Prostate gland (tissue), 2 donors: ENCODE measurements around the gene PTPRG. TPM values are rescaled to one million over a fixed set of nuclear protein-coding genes. Genes with fewer than 3 reads are reported as not detected.

Experiments
- DNase-seq: peaks from one replicate; pipeline ENCODE4 v3.0.0-alpha.2; 2019; ENCODE audit warnings: low spot score
- H3K27ac ChIP-seq, 2 donors: fragments of 200-600 bp; sonication (generic); 2 replicates each; pipeline ENCODE4 v1.5.1; 2017 to 2019
- H3K27me3 ChIP-seq: fragments of 200-600 bp; sonication (generic); replicated peaks from 2 replicates; pipeline ENCODE4 v1.5.1; 2019; ENCODE audit not compliant: insufficient read depth
- H3K36me3 ChIP-seq, 2 donors: fragments of 200-600 bp; sonication (generic); 1 replicate in 1 of 2; 2 replicates in 1 of 2; pipeline versions ENCODE4 v1.5.1 to v1.8.1; 2017 to 2019
- H3K4me1 ChIP-seq: fragments of 200-600 bp; sonication (generic); replicated peaks from 2 replicates; pipeline ENCODE4 v1.5.1; 2019
- H3K4me3 ChIP-seq, 2 donors: fragments of 200-600 bp; sonication (generic); 2 replicates each; pipeline ENCODE4 v1.5.1; 2017 to 2019
- H3K9me3 ChIP-seq: fragments of 200-600 bp; sonication (generic); 2 replicates; pipeline ENCODE4 v1.5.1; 2017
- CTCF ChIP-seq, 4 experiments: fragments of 200-600 bp in 2 of 4; fragments of 450-650 bp in 2 of 4; sonication (generic) in 2 of 4; IDR thresholded peaks; 1 replicate in 3 of 4; 2 replicates in 1 of 4; pipeline ENCODE4 v1.5.1; 2016 to 2019; ENCODE audit warnings: antibody characterized with exemption in 4 of 4, mild to moderate bottlenecking in 2 of 4, moderate library complexity in 2 of 4
- POLR2A ChIP-seq: fragments of 450-650 bp; IDR thresholded peaks from one replicate; pipeline ENCODE4 v1.6.1; 2016; ENCODE audit warnings: antibody characterized with exemption, mild to moderate bottlenecking
- POLR2AphosphoS5 ChIP-seq: sonication (generic); formaldehyde crosslinking; IDR thresholded peaks from one replicate; pipeline ENCODE4 v1.6.1; 2017; ENCODE audit warnings: antibody characterized with exemption
- WGBS: methylation state at CpG from one replicate; pipeline ENCODE4 v1.1.5; 2018; 5-methylcytosine and 5-hydroxymethylcytosine counted together
- intact Hi-C: fragments of 100-400 bp; cut with DNase I; formaldehyde crosslinking; loops from one replicate; pipeline ENCODE4 v1.14.2; 2022
- total RNA-seq, 2 donors: library from RNA; depleted of rRNA; stranded (reverse); fragments of >200 nt; gene quantifications; one replicate each; pipeline ENCODE4 v1.1.0, GENCODE V29; 2016

PTPRG gene
- total RNA-seq, 2 donors from 2014 or later: 22.0 to 78.6 TPM

GRCh38 chr3:61855211-61855610 is 293.8 kb downstream of the PTPRG start:
- no peaks in the 10 kb centered on the region for H3K36me3 ChIP-seq
- intact Hi-C loops: no loop called here
- H3K27ac ChIP-seq: no peak overlapping the region
- no peaks in the 10 kb centered on the region for H3K4me1 ChIP-seq
- H3K27me3 ChIP-seq: no peaks in the 10 kb centered on the region
- TF ChIP-seq POLR2A (no peak), POLR2AphosphoS5 (no peak), CTCF (IDR thresholded peaks at IDR 0.05) (no peak)
- H3K4me3 ChIP-seq: no peak overlapping the region
- H3K9me3 ChIP-seq: no peaks in the 10 kb centered on the region
- WGBS: 100% methylated on average over 1 of the region's 1 CpG
- no peak for DNase-seq

GRCh38 chr3:61857297-61857696 is 295.9 kb downstream of the PTPRG start:
- no peak for TF ChIP-seq POLR2AphosphoS5
- TF ChIP-seq POLR2A: no peak
- no peak for TF ChIP-seq CTCF (IDR thresholded peaks at IDR 0.05)
- Histone ChIP-seq H3K4me1 (no peaks in the 10 kb centered on the region), H3K4me3 (no peak overlapping the region), H3K9me3 (no peaks in the 10 kb centered on the region), H3K27ac (no peak overlapping the region), H3K36me3 (no peaks in the 10 kb centered on the region), H3K27me3 (no peaks in the 10 kb centered on the region)
- intact Hi-C loops: loop anchor here (2.0 kb wide), 1 partner anchor 330 kb away; no protein-coding TSS in a partner anchor
- DNase-seq: no peak
- 93% methylated on average over 2 of the region's 2 CpGs for WGBS

GRCh38 chr3:61858054-61858453 is 296.7 kb downstream of the PTPRG start:
- H3K36me3 ChIP-seq: no peaks in the 10 kb centered on the region
- no peak overlapping the region for H3K27ac ChIP-seq
- no peak overlapping the region for H3K4me3 ChIP-seq
- DNase-seq: no peak
- H3K4me1 ChIP-seq: no peaks in the 10 kb centered on the region
- no peaks in the 10 kb centered on the region for H3K9me3 ChIP-seq
- H3K27me3 ChIP-seq: no peaks in the 10 kb centered on the region
- intact Hi-C loops: no loop called here
- TF ChIP-seq POLR2A (no peak), CTCF (IDR thresholded peaks at IDR 0.05) (peak in 2 of 4 experiments; percentile 28 to 51)
- WGBS: 2% methylated on average over 2 of the region's 2 CpGs

- H3K27me3 ChIP-seq: no peaks in the 10 kb centered on the region
- 94% methylated on average over 1 of the region's 1 CpG for WGBS
- H3K9me3 ChIP-seq: no peaks in the 10 kb centered on the region
- no peaks in the 10 kb centered on the region for H3K4me1 ChIP-seq
- TF ChIP-seq POLR2A (no peak), CTCF (IDR thresholded peaks at IDR 0.05) (no peak)
- no peak overlapping the region for H3K4me3 ChIP-seq
- no peak for DNase-seq
- intact Hi-C loops: loop anchor here (5.0 kb wide), 1 partner anchor 299 kb away; the partner anchor contains the start of gene PTPRG
- no peaks in the 10 kb centered on the region for H3K36me3 ChIP-seq
- no peak overlapping the region for H3K27ac ChIP-seq
Observed at GRCh38 chr3:61861410-61861809, 300.0 kb downstream of the PTPRG start.

GRCh38 chr3:61862614-61863289 is 301.4 kb downstream of the PTPRG start:
- TF ChIP-seq CTCF (IDR thresholded peaks at IDR 0.05): no peak
- TF ChIP-seq POLR2AphosphoS5: peak; percentile 38
- no peaks in the 10 kb centered on the region for H3K27me3 ChIP-seq
- H3K9me3 ChIP-seq: no peaks in the 10 kb centered on the region
- no peaks in the 10 kb centered on the region for H3K4me1 ChIP-seq
- no peak for DNase-seq
- H3K4me3 ChIP-seq: no peak overlapping the region
- WGBS: 51% methylated on average over 7 of the region's 7 CpGs
- H3K27ac ChIP-seq: no peak overlapping the region
- no peaks in the 10 kb centered on the region for H3K36me3 ChIP-seq
- intact Hi-C loops: loop anchor here (5.0 kb wide), 1 partner anchor 300 kb away; the partner anchor contains the start of gene PTPRG
